ENCODE results near the gene RUNX3. TPM values are rescaled to one million over a fixed set of nuclear protein-coding genes. Genes with fewer than 3 reads are reported as not detected.

RUNX3 gene
- total and polyA plus RNA-seq, 2 donors (not counting 1 experiment from before 2014, with no cell fraction given) = 86.0 to 127 TPM

DNA sequence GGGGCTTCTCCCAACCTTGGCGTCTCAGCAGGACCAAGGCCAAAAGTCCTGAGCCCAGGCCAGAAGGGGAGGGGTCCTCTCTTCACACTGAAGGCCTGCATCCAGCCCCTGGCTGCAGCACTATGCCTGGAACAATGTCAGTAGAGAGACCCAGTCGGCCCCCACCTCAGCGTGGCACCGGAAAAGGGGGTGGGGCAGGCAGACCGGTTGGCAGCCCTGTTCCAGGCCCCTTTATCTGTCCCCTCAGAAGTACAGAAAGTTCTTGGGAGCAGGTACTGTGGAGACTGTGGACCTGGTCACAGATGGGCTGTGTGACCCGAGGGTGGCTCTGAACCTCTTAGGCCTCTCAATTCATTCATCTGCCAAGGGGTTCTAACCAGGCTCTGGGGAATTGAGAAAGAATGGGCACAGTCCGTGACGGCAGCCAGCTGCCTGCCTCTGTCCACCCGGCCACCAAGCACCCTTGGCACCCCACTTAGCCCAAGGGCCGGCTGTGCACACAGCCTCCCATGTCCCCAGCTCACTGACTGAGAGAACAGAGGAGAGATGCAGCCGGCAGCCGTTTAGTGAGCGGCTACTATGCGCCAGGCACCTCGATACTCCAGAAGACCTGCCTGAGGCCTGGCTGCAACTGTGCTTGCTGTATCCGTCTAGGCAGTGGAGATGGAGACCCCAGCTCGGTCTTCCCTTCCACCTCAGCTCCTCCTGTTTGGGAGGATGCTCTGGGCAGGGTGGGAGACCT lies 23.9 kb downstream of the RUNX3 start:
- Histone ChIP-seq H3K4me3 (ENCODE audit: control extremely low read depth in 1 of 5, extremely low read depth in 1 of 5, insufficient read depth in 1 of 5, low read depth in 2 of 5, low read length in 4 of 5) (no peak overlapping the region), H2AFZ (ENCODE audit: insufficient read depth, low read depth, low read length, poor library complexity, severe bottlenecking) (no peak overlapping the region), H3K27me3 (replicated peaks in 1 of 4; ENCODE audit: control extremely low read depth in 1 of 4, control insufficient read depth in 3 of 4, insufficient read depth in 4 of 4, low read length in 3 of 4) (no peaks in the 10 kb centered on the region), H3K4me2 (replicated peaks; ENCODE audit: low read depth, low read length, poor library complexity, severe bottlenecking) (no peak overlapping the region), H3K27ac (ENCODE audit: low read length in 2 of 2) (no peak overlapping the region), H3K9ac (ENCODE audit: low read length) (no peak overlapping the region), H3K79me2 (ENCODE audit: control insufficient read depth, insufficient read depth, low read length) (peaks cover 34% of the 10 kb centered on the region), H3K9me3 (ENCODE audit: control extremely low read depth in 1 of 3, control insufficient read depth in 2 of 3, insufficient read depth in 1 of 3, low read length in 2 of 3) (no peaks in the 10 kb centered on the region), H4K20me1 (ENCODE audit: control insufficient read depth, insufficient read depth, low read length, poor library complexity, severe bottlenecking) (peaks cover 100% of the 10 kb centered on the region), H3K4me1 (ENCODE audit: control insufficient read depth in 2 of 2, insufficient read depth in 2 of 2, low read length in 2 of 2) (no peaks in the 10 kb centered on the region), H3K36me3 (replicated peaks in 1 of 2; ENCODE audit: control extremely low read depth in 1 of 2, control insufficient read depth in 1 of 2, extremely low read depth in 1 of 2, insufficient read depth in 2 of 2, low read length in 1 of 2) (peaks cover 0 to 86% of the 10 kb centered on the region in 2 experiments)
- no peak for TF ChIP-seq EZH2 (IDR thresholded peaks at IDR 0.05; ENCODE audit: borderline replicate concordance, insufficient read depth, low read depth, low read length, poor library complexity, severe bottlenecking)
- no peak for TF ChIP-seq CTCF (IDR thresholded peaks at IDR 0.05)
- 95% methylated on average over 11 of the region's 17 CpGs for WGBS (ENCODE audit: insufficient coverage)
- no peak overlapping the region for H3K4me3 Mint-ChIP-seq
- ChIA-PET POLR2A (no interaction called here), CTCF (interaction anchor here (1.3 kb wide), 1 partner anchor 131 kb away, joined by 3 read pairs; no protein-coding TSS in a partner anchor)
- no peaks in the 10 kb centered on the region for H3K27me3 Mint-ChIP-seq
- H3K4me1 Mint-ChIP-seq = peaks cover 14% of the 10 kb centered on the region
- H3K9me3 Mint-ChIP-seq (ENCODE audit: insufficient read depth) = no peaks in the 10 kb centered on the region
- no peak for DNase-seq
- H3K27ac Mint-ChIP-seq = no peak overlapping the region
- ATAC-seq (ENCODE audit: low read depth) = no peak
- intact Hi-C loops (cut with micrococcal nuclease) = no loop called here

GRCh38 chr1:24905355-24905978 lies 24.6 kb downstream of the RUNX3 start:
- Histone ChIP-seq H3K36me3 (replicated peaks in 1 of 2; ENCODE audit: control extremely low read depth in 1 of 2, control insufficient read depth in 1 of 2, extremely low read depth in 1 of 2, insufficient read depth in 2 of 2, low read length in 1 of 2) (peaks cover 0 to 86% of the 10 kb centered on the region in 2 experiments), H3K27me3 (replicated peaks in 1 of 4; ENCODE audit: control extremely low read depth in 1 of 4, control insufficient read depth in 3 of 4, insufficient read depth in 4 of 4, low read length in 3 of 4) (no peaks in the 10 kb centered on the region), H3K27ac (ENCODE audit: low read length in 2 of 2) (no peak overlapping the region), H3K9me3 (ENCODE audit: control extremely low read depth in 1 of 3, control insufficient read depth in 2 of 3, insufficient read depth in 1 of 3, low read length in 2 of 3) (no peaks in the 10 kb centered on the region), H3K4me1 (ENCODE audit: control insufficient read depth in 2 of 2, insufficient read depth in 2 of 2, low read length in 2 of 2) (no peaks in the 10 kb centered on the region), H4K20me1 (ENCODE audit: control insufficient read depth, insufficient read depth, low read length, poor library complexity, severe bottlenecking) (peaks cover 97% of the 10 kb centered on the region), H2AFZ (ENCODE audit: insufficient read depth, low read depth, low read length, poor library complexity, severe bottlenecking) (no peak overlapping the region), H3K4me2 (replicated peaks; ENCODE audit: low read depth, low read length, poor library complexity, severe bottlenecking) (no peak overlapping the region), H3K9ac (ENCODE audit: low read length) (no peak overlapping the region), H3K79me2 (ENCODE audit: control insufficient read depth, insufficient read depth, low read length) (peaks cover 27% of the 10 kb centered on the region), H3K4me3 (ENCODE audit: control extremely low read depth in 1 of 5, extremely low read depth in 1 of 5, insufficient read depth in 1 of 5, low read depth in 2 of 5, low read length in 4 of 5) (no peak overlapping the region)
- DNase-seq (peak; percentile 12), ATAC-seq (ENCODE audit: low read depth) (no peak)
- Mint-ChIP-seq H3K27ac (no peak overlapping the region), H3K27me3 (no peaks in the 10 kb centered on the region), H3K9me3 (ENCODE audit: insufficient read depth) (no peaks in the 10 kb centered on the region), H3K4me3 (no peak overlapping the region), H3K4me1 (peaks cover 10% of the 10 kb centered on the region)
- TF ChIP-seq EZH2 (IDR thresholded peaks at IDR 0.05; ENCODE audit: borderline replicate concordance, insufficient read depth, low read depth, low read length, poor library complexity, severe bottlenecking) = no peak
- no peak for TF ChIP-seq CTCF (IDR thresholded peaks at IDR 0.05)
- intact Hi-C loops (cut with micrococcal nuclease) = no loop called here
- WGBS (ENCODE audit: insufficient coverage) = 95% methylated on average over 13 of the region's 13 CpGs
- CTCF ChIA-PET = interaction anchor here (1.3 kb wide), 1 partner anchor 132 kb away, joined by 3 read pairs; no protein-coding TSS in a partner anchor
- POLR2A ChIA-PET = no interaction called here
